NCI-H2227 (cell line): ENCODE data around the gene TEAD2.
"Not testable (repeated sequence)": the region's sequence is repeated elsewhere in the genome, so short reads cannot be mapped to it uniquely, and the experiment has no call there.

ENCODE experiments used
- DNase-seq: peaks from one replicate; lab custom pipeline; 2025; ENCODE audit not compliant: unreplicated experiment; lab: John Stamatoyannopoulos, UW

Gene TEAD2

DNA sequence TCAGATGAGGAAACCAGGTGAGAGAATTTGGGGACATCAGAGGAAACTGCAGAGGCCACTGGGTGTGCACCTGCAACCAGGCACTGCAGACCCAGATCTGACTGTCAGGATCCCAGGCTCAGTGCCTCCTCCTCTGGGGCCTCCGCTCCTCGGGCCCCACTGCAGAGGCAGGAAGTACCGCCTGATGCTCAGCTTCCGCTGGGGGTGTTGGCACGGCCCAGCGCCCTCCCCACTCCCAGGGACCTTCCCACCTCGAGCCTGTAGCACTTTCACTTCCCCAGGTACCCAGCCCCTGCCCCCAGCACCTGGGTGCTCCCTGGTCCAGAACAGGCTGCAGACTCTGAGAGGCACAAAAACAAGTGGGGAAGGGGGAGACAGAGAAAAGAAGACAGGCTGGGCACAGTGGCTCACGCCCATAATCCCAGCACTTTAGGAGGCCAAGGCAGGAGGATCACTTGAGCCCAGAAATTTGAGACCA, 28.4 kb downstream of the TEAD2 start:
- DNase-seq, result no peak

DNA sequence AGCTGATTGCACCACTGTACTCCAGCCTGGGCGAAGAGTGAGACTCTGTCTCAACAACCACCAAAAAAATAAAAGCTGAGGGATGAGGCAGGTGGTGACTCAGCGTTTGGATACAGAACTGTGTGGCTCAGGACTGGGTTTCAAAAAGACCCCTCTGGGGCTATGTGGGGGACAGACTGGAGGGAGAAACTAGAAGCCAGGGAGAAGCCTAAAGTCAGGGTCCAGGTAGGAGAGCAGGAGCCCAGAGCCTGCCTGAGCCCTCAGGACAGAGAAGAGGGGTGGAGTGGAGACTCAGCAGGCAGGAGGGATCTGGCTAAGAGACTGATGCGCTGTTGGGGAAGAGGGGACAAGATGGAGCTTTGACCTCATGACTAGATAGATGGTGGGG, 28.8 kb downstream of the TEAD2 start:
- DNase-seq, result no peak

DNA sequence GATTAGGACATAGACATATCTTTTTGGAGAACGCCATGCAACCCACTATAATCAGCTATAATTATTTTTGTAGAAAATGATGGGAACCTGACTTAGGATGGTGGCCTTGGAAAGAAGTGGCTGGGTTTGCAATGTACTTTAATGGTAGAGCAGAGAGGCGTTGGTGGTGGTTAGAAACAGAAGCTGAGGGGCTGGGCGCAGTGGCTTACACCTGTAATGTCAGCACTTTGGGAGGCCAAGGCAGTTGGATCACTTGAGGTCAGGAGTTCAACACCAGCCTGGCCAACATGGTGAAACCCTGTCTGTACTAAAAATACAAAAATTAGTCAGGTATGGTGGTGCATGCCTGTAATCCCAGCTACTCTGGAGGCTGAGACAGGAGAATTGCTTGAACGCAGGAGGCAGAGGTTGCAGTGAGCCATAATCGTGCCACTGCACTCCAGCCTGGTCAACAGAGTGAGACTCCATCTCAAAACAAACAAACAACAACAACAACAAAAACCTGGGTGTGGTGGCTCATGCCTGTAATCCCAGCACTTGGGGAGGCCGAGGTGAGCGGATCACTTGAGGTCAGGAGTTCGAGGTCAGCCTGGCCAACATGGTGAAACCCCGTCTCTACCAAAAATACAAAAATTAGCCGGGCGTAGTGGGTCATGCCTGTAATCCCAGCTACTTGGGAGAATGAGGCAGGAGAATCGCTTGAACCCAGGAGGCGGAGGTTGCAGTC, 29.4 kb downstream of the TEAD2 start:
- not testable (repeated sequence) for DNase-seq

DNA sequence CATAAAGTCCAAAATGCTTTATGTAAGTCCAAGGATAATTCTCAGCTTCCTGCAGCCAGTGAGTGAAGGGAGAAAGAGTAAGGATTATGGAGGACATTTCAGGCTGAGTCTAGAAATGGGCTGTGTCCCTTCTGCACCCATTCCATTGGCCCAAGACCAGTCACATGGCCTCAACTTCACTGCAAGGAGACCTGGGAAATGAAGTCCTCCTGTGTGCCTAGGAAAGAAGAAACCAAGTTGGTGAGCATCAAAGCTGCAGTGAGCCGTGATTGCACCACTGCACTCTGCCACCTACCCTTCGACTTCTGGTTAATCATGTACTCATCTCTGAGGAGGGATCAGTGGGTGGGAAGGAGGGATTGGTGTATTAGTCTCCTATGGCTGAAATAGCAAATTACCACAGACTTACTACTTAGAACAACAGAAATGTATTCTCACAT, 30.6 kb downstream of the TEAD2 start:
- peak; percentile 45 for DNase-seq

DNA sequence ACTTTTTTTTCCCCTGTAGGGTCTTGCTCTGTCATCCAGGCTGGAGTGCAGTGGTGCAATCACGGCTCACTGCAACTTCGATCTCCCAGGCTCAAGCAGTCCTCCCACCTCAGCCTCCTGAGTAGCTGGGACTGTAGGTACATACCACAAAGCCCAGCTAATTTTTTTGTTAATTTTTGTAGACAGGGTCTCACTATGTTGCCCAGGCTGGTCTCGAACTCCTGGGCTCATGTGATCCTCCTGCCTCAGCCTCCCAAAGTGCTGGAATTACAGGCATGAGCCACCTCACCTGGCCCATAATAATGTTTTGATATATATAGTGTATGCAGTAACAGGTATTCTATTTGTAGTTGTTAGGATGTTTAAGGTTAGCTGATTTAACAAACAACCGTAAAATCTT, 31.0 kb downstream of the TEAD2 start:
- DNase-seq, result not testable (repeated sequence)

DNA sequence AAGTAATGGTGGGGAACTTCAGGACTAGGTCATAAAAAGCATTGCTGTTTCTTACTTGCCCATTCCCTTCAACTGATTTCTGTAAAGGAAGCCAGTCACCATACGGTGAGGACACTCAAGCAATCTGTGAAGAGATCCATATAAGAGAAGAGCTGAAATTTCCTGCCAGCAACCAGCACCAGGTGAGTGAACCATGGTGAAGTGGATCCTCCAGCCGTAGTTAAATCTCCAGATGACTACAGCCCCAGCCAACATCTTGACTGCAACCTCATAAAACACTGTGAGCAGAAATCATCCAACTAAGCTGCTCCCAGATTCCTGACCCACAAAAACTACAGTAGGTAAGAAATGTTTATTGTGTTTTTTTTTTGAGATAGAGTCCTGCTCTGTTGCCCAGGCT, 33.5 kb downstream of the TEAD2 start:
- DNase-seq, result no peak

DNA sequence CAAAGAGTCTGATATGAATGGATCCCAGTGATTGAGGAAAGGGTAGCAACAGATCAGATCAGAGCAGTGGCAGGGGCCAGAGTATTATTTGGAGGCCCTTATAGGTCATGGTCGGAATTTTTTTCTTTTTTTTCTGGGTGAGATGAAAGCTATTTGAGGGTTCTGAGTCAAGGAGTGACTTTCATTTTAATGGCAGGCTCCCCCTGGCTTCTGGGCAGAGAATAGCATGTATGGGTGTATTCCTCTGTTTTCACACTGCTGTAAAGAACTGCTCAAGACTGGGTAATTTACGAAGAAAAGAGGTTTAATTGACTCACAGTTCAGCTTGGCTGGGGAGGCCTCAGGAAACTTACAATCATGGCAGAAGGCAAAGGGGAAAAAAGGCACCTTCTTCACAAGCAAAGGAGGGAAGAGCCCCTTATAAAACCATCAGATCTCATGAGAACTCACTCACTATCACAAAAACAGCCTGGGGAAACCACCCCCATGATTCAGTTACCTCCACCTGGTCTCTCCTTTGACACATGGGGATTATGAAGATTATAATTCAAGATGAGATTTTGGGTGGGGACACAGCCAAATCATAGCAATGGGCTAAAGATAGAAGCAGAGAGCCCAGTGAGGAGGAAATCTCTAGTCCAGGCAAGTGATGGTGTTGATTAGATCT, 34.2 kb downstream of the TEAD2 start:
- no peak for DNase-seq

DNA sequence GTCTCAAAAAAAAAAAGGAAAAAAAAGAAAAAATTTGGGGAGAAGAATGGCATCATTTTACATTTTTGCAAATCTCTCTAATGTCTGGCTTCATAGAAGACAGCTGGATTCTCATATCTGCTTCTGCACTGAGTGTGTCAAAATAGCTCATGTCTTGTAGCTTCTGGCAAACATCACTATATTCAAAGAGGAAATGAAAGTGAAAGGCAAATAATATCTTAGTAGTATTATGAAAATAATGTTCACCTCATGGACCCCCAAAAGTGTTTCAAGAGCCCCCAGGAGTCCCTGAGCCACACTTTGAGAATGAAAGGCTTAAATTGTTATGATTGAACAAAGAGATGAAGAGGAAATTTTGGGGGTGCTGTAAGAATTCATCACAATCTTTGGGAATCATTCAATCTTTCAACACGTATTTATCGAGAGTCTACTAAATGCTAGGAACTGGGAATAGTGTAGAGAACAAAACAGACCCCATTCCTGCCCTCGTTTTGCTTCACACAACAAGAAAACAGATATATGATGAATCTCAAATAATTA, 36.0 kb downstream of the TEAD2 start:
- no peak for DNase-seq

DNA sequence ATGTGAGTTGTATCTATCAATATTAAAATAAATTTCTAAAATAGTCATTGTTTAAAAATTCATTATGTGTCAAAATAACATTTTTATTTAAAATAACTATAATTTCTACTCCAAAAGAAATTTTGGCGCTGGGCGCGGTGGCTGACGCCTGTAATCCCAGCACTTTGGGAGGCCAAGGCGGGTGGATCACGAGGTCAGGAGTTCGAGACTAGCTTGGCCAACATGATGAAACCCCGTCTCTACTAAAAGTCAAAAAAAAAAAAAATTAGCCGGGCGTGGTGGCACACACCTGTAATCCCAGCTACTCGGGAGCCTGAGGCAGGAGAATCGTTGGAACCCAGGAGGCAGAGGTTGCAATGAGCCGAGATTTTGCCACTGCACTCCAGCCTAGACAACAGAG, 36.5 kb downstream of the TEAD2 start:
- DNase-seq, result not testable (repeated sequence)

DNA sequence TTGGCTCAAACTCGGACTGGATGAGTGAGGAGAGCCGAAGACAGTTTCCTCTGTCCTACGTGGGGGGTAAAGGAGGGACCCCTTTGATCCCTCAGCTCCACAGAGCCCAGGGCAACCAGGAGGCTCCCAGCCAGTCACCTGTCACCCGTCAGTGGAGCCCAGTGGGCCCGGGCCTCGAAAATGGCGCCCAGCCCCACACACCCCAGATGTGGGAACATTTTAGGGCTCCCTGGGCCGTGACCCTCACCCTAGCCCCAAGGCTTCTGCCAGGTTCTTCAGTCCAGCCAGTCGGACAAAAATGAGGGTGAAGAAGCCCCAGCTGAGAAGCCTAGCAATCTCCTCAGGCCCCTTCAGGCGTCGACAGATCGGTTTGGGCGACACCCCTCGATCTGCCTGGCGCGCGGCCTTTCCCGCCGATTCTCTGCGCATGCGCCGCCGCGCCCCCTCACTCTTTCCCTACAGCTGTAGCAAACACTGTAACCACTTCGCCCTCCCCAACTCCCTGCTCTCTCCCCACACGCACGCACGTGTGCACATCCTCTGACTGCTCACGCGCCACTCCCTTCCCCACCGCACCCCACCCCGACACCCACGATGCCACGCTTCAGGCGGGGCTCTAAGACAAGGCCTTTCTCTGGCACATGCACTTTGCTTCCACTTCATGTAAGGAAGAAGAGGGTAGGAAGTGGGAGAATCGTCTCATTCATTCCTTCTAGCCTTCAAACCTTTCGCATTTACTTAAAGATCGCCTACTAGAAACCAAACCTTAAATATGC, 37.2 kb downstream of the TEAD2 start, which contains the start of gene SLC6A16:
Gene SLC6A16, minus strand, starts transcription at position 391 of the 776 bp plus-strand sequence. CDS start 13,844 bp downstream, outside the sequence.
- DNase-seq, result no peak

DNA sequence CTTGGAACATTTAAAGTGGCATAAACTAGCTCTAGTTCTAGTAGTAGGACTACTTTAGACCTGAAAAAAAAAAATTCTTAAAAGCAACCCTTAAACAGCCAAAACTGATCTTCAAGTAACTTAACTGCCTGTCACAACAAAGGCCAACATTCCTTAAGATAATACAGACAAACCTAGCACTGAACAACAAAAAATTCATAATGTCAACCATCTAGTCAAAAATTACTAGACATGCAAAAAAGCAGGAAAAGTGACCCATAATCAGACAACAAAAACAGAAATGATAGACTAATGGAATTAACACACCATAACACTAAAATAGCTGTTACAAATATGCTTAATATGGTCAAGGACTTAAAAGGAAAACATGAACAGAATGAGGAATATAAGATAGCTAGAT, 43.9 kb downstream of the TEAD2 start:
- DNase-seq, result no peak

DNA sequence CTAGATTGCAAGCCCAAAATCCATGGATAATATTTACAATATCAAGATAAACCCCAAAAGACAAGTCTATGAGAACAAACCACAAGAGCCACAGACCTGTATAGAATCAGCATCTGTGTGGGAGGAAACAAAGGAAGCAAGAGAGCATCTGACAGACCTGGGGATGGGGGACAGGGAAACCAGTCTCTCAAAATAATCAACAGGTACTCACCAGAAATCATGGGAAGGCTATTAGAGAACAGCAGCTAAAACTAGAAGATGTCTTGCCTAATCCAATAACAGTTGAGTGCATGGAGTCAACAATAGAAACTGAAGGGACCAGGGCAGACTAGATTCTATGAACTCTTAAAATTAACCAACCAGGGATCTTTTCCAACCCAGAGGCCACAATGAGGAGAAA, 45.9 kb downstream of the TEAD2 start:
- no peak for DNase-seq

DNA sequence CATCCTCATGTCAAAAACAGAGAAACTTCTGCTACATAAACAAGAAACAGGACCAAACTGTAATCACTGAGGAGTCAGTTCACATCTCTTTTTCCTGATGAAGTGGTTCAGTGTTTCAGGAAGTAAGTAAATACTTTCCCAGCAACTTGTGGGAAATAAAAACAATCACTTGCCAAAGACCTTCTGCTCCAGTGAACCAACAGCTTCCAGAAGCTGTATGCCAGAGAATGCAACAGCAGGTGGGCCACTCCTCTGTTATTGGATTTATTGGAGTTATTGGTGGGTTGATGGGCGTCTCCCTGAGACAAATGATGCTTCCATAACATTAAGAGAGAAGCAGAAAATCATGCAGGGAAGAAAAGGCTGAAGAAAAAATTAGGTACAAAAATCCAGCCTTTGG, 47.1 kb downstream of the TEAD2 start:
- no peak for DNase-seq

DNA sequence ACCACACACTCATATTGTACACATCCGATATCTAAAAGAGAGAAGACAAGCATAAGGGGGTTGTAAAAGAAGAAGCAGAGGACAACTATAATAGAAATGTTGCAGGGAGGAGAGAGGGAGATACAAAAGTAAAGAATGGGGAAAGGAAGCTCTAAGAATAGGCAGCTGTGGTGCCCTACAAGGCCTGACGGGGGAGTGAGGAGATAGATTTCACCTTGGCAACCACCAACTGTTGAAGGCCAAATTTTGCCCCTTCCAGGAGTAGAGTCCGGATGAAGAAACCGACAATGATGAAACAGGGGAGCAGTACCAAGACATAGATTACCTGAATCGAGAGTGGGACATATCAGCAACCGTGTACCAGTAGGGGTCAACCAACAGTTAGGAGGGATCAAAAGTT, 53.1 kb downstream of the TEAD2 start:
- no peak for DNase-seq

DNA sequence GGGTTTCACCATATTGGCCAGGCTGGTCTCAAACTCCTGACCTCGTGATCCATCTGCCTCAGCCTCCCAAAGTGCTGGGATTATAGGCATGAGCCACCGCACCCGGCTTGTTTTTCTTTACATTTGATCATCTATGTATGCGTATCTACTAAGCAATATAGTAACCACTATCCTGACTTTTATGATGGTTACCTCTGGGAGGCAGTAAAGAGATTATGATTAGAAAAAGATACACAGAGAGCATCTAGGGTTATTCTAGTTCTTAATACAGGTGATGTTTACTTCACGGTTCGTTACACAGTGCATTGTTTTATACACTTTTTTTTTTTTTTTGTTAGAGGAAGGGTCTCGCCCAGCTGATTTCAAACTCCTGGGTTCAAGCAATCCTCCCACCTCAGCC, 55.5 kb downstream of the TEAD2 start:
- not testable (repeated sequence) for DNase-seq

DNA sequence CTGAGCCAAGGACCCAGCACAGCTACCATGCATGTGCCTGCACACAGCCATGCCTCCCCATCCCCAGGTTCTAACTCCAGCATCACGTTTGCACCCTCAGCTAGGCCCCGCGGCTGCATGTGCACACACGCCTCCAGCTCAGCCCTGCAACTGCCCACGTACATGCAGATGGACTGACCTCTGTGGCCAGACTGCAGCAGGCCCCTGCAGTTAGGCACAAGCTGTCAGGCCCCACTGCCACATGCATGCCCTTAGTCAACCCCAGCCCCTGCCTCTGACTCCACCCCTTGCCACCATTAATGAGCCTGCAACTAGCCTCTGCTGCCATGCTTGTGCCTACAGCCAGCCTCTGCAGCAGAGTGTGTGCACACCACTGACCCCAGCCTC, 60.4 kb downstream of the TEAD2 start:
- no peak for DNase-seq

DNA sequence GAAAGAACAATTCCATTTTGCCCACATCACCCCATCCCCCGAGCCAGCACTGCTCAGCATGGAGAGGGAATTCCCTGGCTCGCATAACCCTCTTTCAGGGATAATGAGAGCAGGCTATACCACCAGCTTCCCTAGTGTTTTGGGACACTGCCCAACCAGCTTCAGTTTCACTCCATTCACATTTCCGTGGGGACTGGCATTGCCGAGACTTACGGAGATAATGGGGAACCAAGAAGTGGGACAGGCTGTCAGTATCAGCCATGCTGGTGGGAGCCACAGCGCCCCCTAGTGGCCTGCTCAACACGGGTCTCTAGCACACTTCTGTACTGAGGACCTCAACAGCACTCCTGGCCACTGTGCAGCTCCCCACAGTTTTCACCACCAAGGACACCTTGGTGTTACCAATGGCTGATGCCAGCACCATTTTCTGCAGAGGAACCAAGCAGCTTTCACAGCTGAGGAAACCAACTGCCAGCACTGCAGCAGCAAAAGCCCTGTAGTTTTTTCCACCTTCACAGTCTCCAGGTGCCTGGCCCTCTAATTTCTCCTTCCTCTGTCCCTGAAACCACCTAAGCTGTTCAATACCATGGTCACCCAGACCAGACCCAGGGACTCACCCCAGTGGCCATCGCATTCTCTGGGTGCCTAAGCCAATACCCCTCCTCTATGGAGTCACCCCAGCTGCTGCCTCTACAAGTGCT, 60.9 kb downstream of the TEAD2 start:
- peak; percentile 62 for DNase-seq

DNA sequence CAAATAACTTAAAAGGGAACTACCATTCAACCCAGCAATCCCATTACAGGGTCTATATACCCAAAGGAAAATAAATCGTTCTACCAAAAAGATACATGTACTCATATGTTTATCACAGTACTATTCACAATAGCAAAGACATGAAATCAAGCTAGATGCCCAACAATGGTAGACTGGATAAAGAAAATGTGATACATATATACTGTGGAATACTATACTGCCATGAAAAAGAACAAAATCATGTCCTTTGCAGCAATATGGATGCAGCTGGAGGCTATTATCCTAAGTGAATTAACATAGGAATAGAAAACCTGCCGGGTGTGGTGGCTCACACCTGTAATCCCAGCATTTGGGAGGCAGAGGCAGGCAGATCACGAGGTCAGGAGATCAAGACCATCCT, 63.6 kb downstream of the TEAD2 start:
- not testable (repeated sequence) for DNase-seq

DNA sequence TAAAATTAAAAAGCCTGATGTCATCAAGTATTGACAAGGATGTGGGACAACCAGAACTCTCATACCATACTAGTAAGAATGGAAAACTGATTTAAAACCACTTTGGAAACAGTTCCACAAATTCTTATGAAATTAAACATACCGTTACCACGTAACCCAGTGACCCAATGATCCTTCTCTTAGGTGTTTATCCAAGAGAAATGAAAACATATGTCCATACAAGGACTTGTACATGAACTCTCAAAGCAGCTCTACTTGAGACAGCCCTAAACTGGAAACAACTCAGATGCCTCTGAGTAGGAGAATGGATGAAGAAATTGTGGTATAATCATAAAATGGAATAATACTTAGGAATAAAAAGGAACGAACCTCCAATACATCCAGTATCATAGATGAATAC, 64.8 kb downstream of the TEAD2 start:
- DNase-seq, result no peak

DNA sequence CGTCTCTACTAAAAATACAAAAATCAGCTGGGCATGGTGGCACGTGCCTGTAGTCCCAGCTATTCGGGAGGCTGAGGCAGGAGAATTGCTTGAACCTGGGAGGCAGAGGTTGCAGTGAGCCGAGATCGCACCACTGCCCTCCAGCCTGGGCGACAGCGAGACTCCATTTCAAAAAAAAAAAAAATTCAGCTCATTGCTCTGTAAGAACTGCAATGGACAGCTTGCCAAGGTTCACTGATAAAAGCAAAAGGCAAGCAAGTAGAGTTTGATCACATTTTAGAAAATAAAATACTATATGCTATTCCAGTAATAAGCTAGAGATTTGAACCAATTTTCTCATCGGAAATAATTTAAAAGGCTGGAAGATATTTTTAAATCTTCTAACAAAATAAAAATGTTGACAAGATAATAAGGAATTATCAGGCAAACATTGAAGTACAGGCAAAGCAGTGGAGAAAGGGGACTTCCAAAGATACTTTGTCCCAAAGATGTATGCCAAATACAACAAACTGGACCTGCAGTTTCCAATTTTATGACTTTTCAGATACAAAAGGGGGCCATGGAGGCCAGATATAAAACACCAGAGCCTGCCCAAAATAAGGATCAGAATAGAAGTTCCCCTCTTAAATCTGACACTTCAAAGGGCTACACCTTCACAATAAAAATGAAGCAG, 66.9 kb downstream of the TEAD2 start:
- no peak for DNase-seq
